K562 (cell line): ENCODE data around the gene ARFRP1.

Experiments used
- ELF4 ChIP-seq: fragments of 450-650 bp; formaldehyde crosslinking; IDR thresholded peaks from 2 replicates; pipeline ENCODE4 v1.4.0; 2022; ENCODE audit warnings: missing genetic modification characterization
- GATA2 ChIP-seq: sonication (generic); formaldehyde crosslinking; IDR thresholded peaks from 2 replicates; pipeline ENCODE4 v1.4.0; 2020; ENCODE audit warnings: mild to moderate bottlenecking, missing genetic modification reagents
- GATAD2B ChIP-seq: fragments of 450-650 bp; IDR thresholded peaks from 2 replicates; pipeline ENCODE4 v1.6.1; 2017; ENCODE audit warnings: mild to moderate bottlenecking, borderline replicate concordance
- GTF2F1 ChIP-seq: IDR thresholded peaks from 2 replicates; pipeline ENCODE4 v1.6.1; 2011; ENCODE audit warnings: low read depth, low read length, improper control_type of control experiment
- IRF2 ChIP-seq: sonication (generic); formaldehyde crosslinking; IDR thresholded peaks from 2 replicates; pipeline ENCODE4 v1.8.1; 2022; ENCODE audit warnings: mild to moderate bottlenecking, missing genetic modification reagents
- JUN ChIP-seq, 2 experiments: sonication (generic) in 1 of 2; formaldehyde crosslinking in 1 of 2; IDR thresholded peaks; 2 replicates each; pipeline versions ENCODE4 v1.6.1 to v1.8.0; 2012 to 2022; ENCODE audit warnings: borderline replicate concordance in 2 of 2, mild to moderate bottlenecking in 2 of 2, improper control_type of control experiment in 1 of 2, low read depth in 1 of 2, low read length in 1 of 2, missing genetic modification reagents in 1 of 2
- SMARCC2 ChIP-seq: fragments of 450-650 bp; IDR thresholded peaks from 2 replicates; pipeline ENCODE4 v1.6.1; 2017; ENCODE audit warnings: antibody characterized with exemption, moderate library complexity, mild to moderate bottlenecking, low read depth
- ZNF217 ChIP-seq: sonication (generic); formaldehyde crosslinking; IDR thresholded peaks from 2 replicates; pipeline ENCODE4 v1.8.0; 2022; ENCODE audit warnings: mild to moderate bottlenecking, missing genetic modification reagents
- ZNF24 ChIP-seq: fragments of 450-650 bp; IDR thresholded peaks from 2 replicates; pipeline ENCODE4 v1.6.1; 2016
- ZNF274 ChIP-seq: IDR thresholded peaks from 2 replicates; pipeline ENCODE4 v1.6.1; 2011; ENCODE audit warnings: low read depth, mild to moderate bottlenecking, low read length, moderate library complexity, borderline replicate concordance
- ZNF507 ChIP-seq: conservative IDR thresholded peaks from 2 replicates; pipeline ENCODE4 v1.6.1; 2017; ENCODE audit warnings: missing genetic modification characterization, missing compliant biosample characterization
- TF ChIP-seq, protein P1 (sequence below), 3 experiments: IDR thresholded peaks in 2 of 3; conservative IDR thresholded peaks in 1 of 3; 2 replicates each; pipeline ENCODE4 v1.5.1; 2011 to 2012; ENCODE audit warnings: low read length in 3 of 3, mild to moderate bottlenecking in 3 of 3, control low read depth in 2 of 3, improper control_type of control experiment in 1 of 3, inconsistent platforms in 1 of 3, low read depth in 1 of 3, mixed read lengths in 1 of 3, moderate library complexity in 1 of 3; ENCODE audit not compliant: insufficient read depth in 2 of 3
- TF ChIP-seq, protein P2 (sequence below), 2 experiments: IDR thresholded peaks; 2 replicates each; pipeline ENCODE4 v1.6.1; 2011; ENCODE audit warnings: borderline replicate concordance in 1 of 2, control low read depth in 1 of 2, low read depth in 1 of 2, low read length in 1 of 2, mild to moderate bottlenecking in 1 of 2, mixed read lengths in 1 of 2, moderate library complexity in 1 of 2; ENCODE audit not compliant: insufficient read depth in 1 of 2, insufficient read length in 1 of 2, poor library complexity in 1 of 2, severe bottlenecking in 1 of 2; ENCODE audit errors: extremely low read depth in 1 of 2

DNA sequence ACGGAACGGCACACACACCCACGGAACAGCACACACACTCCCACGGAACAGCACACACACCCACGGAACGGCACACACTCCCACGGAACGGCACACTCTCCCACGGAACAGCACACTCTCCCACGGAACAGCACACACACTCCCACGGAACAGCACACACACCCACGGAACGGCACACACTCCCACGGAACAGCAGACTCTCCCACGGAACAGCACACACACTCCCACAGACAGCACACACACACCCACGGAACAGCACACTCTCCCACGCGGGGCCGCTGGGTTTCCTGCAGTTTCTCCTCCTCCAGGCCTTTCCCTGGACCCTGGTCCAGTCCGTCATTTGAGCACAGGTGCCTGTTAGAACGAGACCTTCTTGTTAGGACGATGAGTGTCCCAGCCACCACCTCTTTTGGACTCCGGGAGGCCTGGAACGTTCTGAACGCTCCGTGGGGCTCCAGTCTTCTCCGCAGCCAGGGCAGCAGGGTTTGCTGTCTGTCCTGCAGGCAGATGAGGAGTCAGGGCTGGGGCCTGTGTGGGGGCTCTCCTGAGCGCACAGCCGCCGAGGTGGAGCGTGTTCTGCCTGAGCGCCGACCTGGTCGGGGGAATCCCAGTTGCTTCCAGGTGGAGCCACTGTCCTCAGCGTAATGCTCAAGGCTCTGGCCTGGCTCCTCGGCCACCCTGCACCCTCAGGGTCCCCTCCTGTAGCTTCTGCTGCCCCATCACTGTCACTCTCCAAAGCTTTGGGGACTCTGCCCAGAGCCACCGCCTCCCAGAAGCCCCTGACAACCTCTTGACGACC lies 28.9 kb downstream of the ARFRP1 start:
- TF ChIP-seq, protein P1, sequence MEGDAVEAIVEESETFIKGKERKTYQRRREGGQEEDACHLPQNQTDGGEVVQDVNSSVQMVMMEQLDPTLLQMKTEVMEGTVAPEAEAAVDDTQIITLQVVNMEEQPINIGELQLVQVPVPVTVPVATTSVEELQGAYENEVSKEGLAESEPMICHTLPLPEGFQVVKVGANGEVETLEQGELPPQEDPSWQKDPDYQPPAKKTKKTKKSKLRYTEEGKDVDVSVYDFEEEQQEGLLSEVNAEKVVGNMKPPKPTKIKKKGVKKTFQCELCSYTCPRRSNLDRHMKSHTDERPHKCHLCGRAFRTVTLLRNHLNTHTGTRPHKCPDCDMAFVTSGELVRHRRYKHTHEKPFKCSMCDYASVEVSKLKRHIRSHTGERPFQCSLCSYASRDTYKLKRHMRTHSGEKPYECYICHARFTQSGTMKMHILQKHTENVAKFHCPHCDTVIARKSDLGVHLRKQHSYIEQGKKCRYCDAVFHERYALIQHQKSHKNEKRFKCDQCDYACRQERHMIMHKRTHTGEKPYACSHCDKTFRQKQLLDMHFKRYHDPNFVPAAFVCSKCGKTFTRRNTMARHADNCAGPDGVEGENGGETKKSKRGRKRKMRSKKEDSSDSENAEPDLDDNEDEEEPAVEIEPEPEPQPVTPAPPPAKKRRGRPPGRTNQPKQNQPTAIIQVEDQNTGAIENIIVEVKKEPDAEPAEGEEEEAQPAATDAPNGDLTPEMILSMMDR (IDR thresholded peaks at IDR 0.05 in 2 of 3, conservative IDR thresholded peaks at IDR 0.05 in 1 of 3; ENCODE audit: insufficient read depth in 2 of 3, low read depth in 1 of 3, low read length in 3 of 3), result no peak
- TF ChIP-seq IRF2 (CRISPR knock-in tag), result no peak
- TF ChIP-seq ZNF217 (CRISPR knock-in tag), result no peak
- TF ChIP-seq JUN (IDR thresholded peaks at IDR 0.05; ENCODE audit: borderline replicate concordance, low read depth, low read length), result no peak
- no peak for TF ChIP-seq JUN (CRISPR knock-in tag; IDR thresholded peaks at IDR 0.05; ENCODE audit: borderline replicate concordance)
- TF ChIP-seq SMARCC2, result no peak
- TF ChIP-seq ZNF24, result no peak
- TF ChIP-seq ZNF274, result no peak
- TF ChIP-seq ZNF507 (tag), result no peak
- no peak for TF ChIP-seq GATAD2B
- TF ChIP-seq, protein P2, sequence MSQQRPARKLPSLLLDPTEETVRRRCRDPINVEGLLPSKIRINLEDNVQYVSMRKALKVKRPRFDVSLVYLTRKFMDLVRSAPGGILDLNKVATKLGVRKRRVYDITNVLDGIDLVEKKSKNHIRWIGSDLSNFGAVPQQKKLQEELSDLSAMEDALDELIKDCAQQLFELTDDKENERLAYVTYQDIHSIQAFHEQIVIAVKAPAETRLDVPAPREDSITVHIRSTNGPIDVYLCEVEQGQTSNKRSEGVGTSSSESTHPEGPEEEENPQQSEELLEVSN (IDR thresholded peaks at IDR 0.05; ENCODE audit: borderline replicate concordance in 1 of 2, extremely low read depth in 1 of 2, insufficient read depth in 1 of 2, insufficient read length in 1 of 2, low read depth in 1 of 2, low read length in 1 of 2, poor library complexity in 1 of 2, severe bottlenecking in 1 of 2), result no peak
- no peak for TF ChIP-seq GATA2 (CRISPR knock-in tag)
- no peak for TF ChIP-seq GTF2F1
- no peak for TF ChIP-seq ELF4 (CRISPR knock-in tag)
